Fibroblast of peridontal ligament (primary cell): ENCODE results near the gene RARRES1.

Experiments used
- DNase-seq: peaks from one replicate; pipeline ENCODE4 v3.0.0-alpha.2; 2010; ENCODE audit errors: extremely low read depth

The RARRES1 gene

GRCh38 chr3:158765518-158766205 is 33.4 kb upstream of the RARRES1 start:
- no peak for DNase-seq

GRCh38 chr3:158763421-158763820 is 31.2 kb upstream of the RARRES1 start:
- DNase-seq = no peak

GRCh38 chr3:158762701-158763100 is 30.4 kb upstream of the RARRES1 start:
- DNase-seq = no peak

- DNase-seq = no peak
These were observed 29.1 kb upstream of the RARRES1 start for GRCh38 chr3:158761350-158761749.

- DNase-seq = no peak
These were observed 23.2 kb upstream of the RARRES1 start for GRCh38 chr3:158755421-158755820.

DNA sequence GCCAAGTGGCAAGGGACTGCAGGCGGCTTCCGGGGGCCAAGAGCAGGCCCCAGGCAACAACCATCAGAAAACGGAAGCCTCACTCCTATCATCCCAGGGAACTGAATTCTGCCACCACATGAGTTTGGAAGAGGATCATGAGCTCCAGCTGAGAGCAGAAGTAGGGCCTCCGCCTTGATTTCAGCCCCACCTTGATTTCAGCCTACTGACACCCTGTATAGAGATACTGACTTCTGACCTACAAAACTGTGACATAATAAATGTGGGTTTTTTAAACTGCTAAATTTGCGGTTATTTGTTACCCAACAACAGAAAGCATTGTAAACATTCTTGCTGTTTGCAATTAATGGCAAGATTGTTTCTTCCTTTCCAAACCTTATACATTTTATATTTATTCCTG is 21.6 kb upstream of the RARRES1 start:
- DNase-seq = no peak

GRCh38 chr3:158751316-158751715 is 19.1 kb upstream of the RARRES1 start:
- no peak for DNase-seq

- DNase-seq = no peak
These were observed 17.8 kb upstream of the RARRES1 start for GRCh38 chr3:158750016-158750415.

DNA sequence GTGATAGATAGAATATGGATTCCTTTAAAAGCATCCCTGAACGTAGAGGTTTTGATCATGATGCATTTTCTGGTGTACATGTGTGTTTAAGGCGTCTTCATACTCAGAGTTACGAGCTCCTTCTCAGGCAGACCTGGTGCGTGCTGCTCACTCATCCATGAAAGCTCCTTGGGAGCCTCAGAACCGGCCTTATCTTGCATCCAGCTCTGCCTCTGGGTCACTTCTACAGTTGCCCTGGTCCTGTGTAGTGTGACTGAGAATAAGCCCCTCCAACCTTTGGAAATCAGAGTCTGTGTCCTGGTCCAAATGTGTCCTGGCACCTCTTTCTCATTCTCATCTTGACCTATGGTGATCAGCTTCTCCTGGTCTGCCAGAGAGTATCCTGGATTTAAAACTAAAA is 17.3 kb upstream of the RARRES1 start:
- no peak for DNase-seq

DNA sequence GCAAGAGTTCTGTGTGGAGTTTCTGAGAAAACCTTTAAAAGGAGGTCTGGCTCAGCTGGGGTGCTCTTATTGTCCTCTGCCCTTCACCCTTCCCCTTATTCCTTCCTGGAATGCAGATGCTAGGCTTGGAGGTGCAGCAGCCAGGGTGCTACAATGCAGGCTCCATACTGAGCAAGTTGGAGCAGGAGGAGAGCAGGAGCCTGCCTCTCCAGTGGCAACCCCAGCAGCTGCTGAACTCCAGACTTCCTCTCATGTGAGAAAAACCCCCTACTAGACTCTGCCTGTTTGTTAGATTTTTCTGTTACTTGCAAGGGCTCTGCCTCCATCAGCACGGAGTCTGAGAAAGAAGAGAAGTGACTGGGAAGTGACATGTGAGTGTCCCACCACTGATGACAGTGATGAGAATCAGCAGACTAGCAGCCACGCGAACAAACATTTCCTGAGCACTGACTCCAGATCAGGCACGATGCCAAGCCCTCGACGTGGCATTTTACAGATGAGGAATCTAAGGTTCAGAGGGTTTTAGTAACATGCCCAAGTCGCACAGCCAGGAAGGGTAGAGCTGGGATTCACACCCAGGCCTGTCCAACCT is 16.1 kb upstream of the RARRES1 start:
- DNase-seq = no peak

- no peak for DNase-seq
These were observed 15.2 kb upstream of the RARRES1 start for GRCh38 chr3:158747417-158747816.

DNA sequence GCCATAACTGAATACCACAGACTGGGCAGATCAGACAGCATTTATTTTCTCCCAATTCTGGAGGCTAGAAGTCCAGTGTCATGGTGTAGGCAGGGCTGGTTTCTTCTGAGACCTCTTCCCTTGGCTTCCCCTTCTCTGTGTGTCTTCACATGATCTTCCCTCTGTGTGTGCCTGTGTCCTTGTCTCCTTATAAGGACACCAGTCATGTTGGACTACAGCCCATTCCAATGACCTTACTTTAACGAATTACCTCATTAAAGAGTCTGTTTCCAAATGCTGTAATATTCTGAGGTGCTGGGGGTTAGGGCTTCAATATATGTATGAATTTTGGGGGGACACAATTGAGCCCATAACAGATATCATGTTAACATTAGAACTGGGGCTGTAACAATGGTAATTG is 13.3 kb upstream of the RARRES1 start:
- DNase-seq = no peak

GRCh38 chr3:158744567-158745288 is 12.5 kb upstream of the RARRES1 start:
- no peak for DNase-seq

- DNase-seq = no peak
These were observed 11.7 kb upstream of the RARRES1 start for GRCh38 chr3:158743664-158744566.

DNA sequence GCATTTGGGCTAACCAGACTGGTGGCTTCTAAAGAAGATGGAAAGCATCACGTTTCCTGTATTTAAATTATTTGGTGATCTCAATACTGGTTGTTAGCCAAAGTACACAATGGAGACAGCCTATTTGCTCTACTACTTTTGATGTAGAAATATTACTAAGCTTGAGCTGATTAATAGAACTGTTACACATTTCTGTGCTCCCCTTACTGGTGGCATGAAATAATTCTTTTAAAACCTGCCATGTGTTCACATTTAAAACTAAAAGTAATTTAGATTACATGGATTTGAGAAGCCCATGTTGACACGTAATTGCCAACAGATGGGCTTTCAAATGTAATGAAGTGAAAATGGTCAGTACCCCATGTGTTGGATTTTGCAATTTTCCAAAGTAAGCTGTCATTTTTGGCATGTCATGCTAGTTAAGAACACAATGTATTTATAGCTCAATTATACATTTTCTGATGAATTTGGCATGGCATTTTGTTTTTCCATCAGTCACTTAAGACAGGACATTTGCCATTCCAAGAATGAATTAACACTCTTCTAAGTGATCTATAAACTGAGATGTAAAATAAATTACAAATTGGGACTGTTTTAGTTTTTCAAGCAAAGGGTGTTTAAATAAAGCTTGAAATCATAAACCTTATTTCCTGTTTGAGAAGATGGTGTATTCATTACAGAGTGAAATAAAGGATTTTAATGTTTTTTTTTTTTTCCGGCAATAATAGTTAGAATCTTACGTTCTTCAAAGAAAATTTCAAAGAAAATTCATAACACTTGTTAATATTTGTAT is 10.8 kb upstream of the RARRES1 start:
- peak; percentile 56 for DNase-seq

DNA sequence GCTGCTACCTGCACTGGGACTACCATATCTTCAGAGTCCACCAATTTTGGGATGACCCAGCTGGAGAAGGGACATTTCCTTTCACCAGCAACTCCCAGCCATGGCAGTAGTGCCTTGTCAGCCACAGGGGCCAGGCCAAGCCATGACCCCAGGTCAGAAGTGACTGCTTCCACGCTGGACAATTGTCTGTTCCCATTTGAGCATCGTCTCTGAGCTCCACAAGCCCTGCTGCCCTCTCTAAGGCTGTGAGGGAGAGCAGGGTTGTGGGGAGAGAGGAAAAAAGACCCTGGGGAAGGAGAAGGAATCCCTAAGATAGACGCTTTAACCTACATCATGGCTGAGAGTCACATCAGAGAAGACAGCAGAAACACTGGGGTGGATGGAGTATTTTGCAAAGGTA is 7.4 kb upstream of the RARRES1 start:
- no peak for DNase-seq

DNA sequence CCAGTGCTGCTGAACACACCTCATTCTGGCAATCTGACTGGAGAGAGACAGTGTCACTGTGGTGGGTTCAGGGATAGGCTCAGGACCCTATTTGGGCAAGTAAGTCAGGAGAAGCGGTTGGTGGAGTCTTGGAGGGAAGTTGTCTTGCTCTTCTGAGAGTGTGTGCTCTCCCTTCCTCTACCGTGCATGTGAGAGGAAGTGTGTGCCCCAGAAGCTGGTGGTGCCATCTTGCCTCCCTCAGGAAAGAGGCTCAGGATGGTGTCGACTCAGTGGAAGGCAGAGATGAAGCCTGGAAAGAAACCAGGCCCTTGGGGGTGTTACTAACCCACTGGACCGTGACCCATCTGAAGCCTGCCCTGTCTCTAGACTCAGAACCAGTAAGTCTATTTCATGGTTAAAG is 6.8 kb upstream of the RARRES1 start:
- no peak for DNase-seq

- no peak for DNase-seq
These were observed 6.4 kb upstream of the RARRES1 start for GRCh38 chr3:158738653-158739052.

GRCh38 chr3:158737976-158738615 is 5.8 kb upstream of the RARRES1 start:
- peak; percentile 52 for DNase-seq

GRCh38 chr3:158737410-158737809 is 5.2 kb upstream of the RARRES1 start:
- no peak for DNase-seq
